ENCODE data around the gene NCKAP5L.

Gene NCKAP5L

DNA sequence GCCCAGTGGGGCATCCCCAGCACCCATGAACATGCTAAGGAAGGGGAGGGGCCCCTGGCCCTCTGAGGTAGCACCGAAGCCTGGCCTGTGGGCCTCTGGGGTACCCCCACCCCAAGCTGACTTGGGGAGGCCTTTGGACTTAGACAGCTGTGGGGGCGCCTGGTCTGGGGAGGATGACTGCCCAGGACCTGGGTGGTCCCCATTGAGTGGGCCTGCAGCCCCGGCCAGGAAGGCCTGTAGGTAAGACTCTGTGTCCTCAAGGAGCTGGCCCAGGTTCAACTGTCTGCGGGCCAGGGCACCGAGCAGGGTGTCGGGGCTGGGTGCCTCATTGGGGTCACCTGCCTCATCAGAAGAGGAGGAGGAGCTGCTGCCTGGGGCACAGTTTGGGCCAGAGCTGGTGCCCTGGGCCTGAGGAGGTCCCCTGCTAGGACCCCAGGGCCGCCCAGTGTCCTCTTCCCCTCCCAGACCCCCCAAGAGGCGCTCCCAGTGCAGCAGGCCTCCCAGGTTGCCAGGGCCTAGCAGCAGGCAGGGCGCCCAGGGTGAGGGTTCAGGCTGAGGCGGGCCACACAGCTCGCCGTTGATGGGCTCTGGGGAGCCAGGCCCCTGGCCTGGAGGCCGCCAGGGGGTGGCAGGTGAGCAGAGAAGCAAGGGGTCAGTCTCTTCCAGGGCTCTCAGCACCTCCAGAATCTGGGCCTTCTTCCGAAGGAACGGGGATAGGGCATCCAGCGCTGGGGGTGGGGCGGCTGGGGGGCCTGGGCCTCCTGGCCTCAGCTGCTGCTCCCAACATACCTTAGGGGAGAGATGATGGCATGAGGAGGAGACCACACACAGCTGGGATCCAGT, 31.4 kb downstream of the NCKAP5L start:
- no peak for ATAC-seq
- TF ChIP-seq CSDC2 (CRISPR knock-in tag; IDR thresholded peaks at IDR 0.05) (no peak), OSR1 (CRISPR knock-in tag; IDR thresholded peaks at IDR 0.05) (no peak), RARB (CRISPR knock-in tag; IDR thresholded peaks at IDR 0.05) (no peak), ESRRG (CRISPR knock-in tag; IDR thresholded peaks at IDR 0.05) (no peak), ZNF565 (CRISPR knock-in tag; conservative IDR thresholded peaks at IDR 0.05; ENCODE audit: low read depth) (no peak), TOX (CRISPR knock-in tag; IDR thresholded peaks at IDR 0.05; ENCODE audit: borderline replicate concordance) (no peak), ARNTL (CRISPR knock-in tag; IDR thresholded peaks at IDR 0.05; ENCODE audit: borderline replicate concordance, low read depth) (no peak), SNAI2 (CRISPR knock-in tag; IDR thresholded peaks at IDR 0.05) (no peak), TCF4 (CRISPR knock-in tag; IDR thresholded peaks at IDR 0.05; ENCODE audit: borderline replicate concordance) (no peak)
- TF ChIP-seq, protein P1, sequence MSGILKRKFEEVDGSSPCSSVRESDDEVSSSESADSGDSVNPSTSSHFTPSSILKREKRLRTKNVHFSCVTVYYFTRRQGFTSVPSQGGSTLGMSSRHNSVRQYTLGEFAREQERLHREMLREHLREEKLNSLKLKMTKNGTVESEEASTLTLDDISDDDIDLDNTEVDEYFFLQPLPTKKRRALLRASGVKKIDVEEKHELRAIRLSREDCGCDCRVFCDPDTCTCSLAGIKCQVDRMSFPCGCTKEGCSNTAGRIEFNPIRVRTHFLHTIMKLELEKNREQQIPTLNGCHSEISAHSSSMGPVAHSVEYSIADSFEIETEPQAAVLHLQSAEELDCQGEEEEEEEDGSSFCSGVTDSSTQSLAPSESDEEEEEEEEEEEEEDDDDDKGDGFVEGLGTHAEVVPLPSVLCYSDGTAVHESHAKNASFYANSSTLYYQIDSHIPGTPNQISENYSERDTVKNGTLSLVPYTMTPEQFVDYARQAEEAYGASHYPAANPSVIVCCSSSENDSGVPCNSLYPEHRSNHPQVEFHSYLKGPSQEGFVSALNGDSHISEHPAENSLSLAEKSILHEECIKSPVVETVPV (CRISPR knock-in tag; IDR thresholded peaks at IDR 0.05), result no peak
- TF ChIP-seq, protein P2, sequence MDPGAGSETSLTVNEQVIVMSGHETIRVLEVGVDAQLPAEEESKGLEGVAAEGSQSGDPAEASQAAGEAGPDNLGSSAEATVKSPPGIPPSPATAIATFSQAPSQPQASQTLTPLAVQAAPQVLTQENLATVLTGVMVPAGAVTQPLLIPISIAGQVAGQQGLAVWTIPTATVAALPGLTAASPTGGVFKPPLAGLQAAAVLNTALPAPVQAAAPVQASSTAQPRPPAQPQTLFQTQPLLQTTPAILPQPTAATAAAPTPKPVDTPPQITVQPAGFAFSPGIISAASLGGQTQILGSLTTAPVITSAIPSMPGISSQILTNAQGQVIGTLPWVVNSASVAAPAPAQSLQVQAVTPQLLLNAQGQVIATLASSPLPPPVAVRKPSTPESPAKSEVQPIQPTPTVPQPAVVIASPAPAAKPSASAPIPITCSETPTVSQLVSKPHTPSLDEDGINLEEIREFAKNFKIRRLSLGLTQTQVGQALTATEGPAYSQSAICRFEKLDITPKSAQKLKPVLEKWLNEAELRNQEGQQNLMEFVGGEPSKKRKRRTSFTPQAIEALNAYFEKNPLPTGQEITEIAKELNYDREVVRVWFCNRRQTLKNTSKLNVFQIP (CRISPR knock-in tag; IDR thresholded peaks at IDR 0.05; ENCODE audit: borderline replicate concordance, low read depth), result no peak
- TF ChIP-seq, protein P3, sequence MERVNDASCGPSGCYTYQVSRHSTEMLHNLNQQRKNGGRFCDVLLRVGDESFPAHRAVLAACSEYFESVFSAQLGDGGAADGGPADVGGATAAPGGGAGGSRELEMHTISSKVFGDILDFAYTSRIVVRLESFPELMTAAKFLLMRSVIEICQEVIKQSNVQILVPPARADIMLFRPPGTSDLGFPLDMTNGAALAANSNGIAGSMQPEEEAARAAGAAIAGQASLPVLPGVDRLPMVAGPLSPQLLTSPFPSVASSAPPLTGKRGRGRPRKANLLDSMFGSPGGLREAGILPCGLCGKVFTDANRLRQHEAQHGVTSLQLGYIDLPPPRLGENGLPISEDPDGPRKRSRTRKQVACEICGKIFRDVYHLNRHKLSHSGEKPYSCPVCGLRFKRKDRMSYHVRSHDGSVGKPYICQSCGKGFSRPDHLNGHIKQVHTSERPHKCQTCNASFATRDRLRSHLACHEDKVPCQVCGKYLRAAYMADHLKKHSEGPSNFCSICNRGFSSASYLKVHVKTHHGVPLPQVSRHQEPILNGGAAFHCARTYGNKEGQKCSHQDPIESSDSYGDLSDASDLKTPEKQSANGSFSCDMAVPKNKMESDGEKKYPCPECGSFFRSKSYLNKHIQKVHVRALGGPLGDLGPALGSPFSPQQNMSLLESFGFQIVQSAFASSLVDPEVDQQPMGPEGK (CRISPR knock-in tag; IDR thresholded peaks at IDR 0.05; ENCODE audit: borderline replicate concordance), result no peak
- TF ChIP-seq, protein P4, sequence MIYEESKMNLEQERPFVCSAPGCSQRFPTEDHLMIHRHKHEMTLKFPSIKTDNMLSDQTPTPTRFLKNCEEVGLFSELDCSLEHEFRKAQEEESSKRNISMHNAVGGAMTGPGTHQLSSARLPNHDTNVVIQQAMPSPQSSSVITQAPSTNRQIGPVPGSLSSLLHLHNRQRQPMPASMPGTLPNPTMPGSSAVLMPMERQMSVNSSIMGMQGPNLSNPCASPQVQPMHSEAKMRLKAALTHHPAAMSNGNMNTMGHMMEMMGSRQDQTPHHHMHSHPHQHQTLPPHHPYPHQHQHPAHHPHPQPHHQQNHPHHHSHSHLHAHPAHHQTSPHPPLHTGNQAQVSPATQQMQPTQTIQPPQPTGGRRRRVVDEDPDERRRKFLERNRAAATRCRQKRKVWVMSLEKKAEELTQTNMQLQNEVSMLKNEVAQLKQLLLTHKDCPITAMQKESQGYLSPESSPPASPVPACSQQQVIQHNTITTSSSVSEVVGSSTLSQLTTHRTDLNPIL (CRISPR knock-in tag; IDR thresholded peaks at IDR 0.05; ENCODE audit: low read depth), result no peak

DNA sequence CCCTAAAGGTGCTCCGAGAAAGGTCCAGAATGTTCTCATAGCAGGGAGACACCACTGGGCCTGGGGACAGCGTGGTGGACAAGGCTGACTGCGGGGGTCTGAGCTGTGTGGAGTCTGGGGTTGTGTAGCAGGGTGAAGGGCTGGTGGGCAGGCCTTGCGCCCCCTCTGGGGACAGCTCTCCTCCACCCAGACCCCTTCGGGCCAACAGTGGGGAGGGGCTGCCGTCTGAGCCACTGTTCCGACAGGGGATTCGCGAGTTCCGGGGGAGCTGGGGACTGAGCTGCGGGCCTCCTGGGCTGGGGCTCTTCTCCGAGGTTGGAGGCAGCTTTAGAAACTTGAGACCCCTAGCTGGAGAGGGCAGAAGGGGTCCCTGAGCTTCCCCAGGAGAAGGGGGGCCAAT, 32.1 kb downstream of the NCKAP5L start:
- TF ChIP-seq, protein P2 (CRISPR knock-in tag; IDR thresholded peaks at IDR 0.05; ENCODE audit: borderline replicate concordance, low read depth), result no peak
- TF ChIP-seq BACH2 (CRISPR knock-in tag; IDR thresholded peaks at IDR 0.05; ENCODE audit: borderline replicate concordance), result no peak
- no peak for TF ChIP-seq ZNF70 (CRISPR knock-in tag; IDR thresholded peaks at IDR 0.05)
- TF ChIP-seq ZNF8 (CRISPR knock-in tag; IDR thresholded peaks at IDR 0.05), result no peak
- TF ChIP-seq, protein P3 (CRISPR knock-in tag; IDR thresholded peaks at IDR 0.05; ENCODE audit: borderline replicate concordance), result no peak
- TF ChIP-seq ESRRG (CRISPR knock-in tag; IDR thresholded peaks at IDR 0.05), result no peak
- no peak for TF ChIP-seq ISL1 (CRISPR knock-in tag; IDR thresholded peaks at IDR 0.05)
- TF ChIP-seq ARNTL (CRISPR knock-in tag; IDR thresholded peaks at IDR 0.05; ENCODE audit: borderline replicate concordance, low read depth), result no peak
- no peak for TF ChIP-seq ZNF565 (CRISPR knock-in tag; conservative IDR thresholded peaks at IDR 0.05; ENCODE audit: low read depth)
- no peak for TF ChIP-seq ZC3H10 (CRISPR knock-in tag; IDR thresholded peaks at IDR 0.05)
- no peak for TF ChIP-seq TOX (CRISPR knock-in tag; IDR thresholded peaks at IDR 0.05; ENCODE audit: borderline replicate concordance)
- TF ChIP-seq, protein P1 (CRISPR knock-in tag; IDR thresholded peaks at IDR 0.05), result no peak
- no peak for TF ChIP-seq TCF4 (CRISPR knock-in tag; IDR thresholded peaks at IDR 0.05; ENCODE audit: borderline replicate concordance)
- TF ChIP-seq GLIS3 (CRISPR knock-in tag; IDR thresholded peaks at IDR 0.05), result no peak
- TF ChIP-seq RARB (CRISPR knock-in tag; IDR thresholded peaks at IDR 0.05), result no peak
- TF ChIP-seq, protein P5, sequence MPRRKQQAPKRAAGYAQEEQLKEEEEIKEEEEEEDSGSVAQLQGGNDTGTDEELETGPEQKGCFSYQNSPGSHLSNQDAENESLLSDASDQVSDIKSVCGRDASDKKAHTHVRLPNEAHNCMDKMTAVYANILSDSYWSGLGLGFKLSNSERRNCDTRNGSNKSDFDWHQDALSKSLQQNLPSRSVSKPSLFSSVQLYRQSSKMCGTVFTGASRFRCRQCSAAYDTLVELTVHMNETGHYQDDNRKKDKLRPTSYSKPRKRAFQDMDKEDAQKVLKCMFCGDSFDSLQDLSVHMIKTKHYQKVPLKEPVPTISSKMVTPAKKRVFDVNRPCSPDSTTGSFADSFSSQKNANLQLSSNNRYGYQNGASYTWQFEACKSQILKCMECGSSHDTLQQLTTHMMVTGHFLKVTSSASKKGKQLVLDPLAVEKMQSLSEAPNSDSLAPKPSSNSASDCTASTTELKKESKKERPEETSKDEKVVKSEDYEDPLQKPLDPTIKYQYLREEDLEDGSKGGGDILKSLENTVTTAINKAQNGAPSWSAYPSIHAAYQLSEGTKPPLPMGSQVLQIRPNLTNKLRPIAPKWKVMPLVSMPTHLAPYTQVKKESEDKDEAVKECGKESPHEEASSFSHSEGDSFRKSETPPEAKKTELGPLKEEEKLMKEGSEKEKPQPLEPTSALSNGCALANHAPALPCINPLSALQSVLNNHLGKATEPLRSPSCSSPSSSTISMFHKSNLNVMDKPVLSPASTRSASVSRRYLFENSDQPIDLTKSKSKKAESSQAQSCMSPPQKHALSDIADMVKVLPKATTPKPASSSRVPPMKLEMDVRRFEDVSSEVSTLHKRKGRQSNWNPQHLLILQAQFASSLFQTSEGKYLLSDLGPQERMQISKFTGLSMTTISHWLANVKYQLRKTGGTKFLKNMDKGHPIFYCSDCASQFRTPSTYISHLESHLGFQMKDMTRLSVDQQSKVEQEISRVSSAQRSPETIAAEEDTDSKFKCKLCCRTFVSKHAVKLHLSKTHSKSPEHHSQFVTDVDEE (CRISPR knock-in tag; IDR thresholded peaks at IDR 0.05), result no peak
- TF ChIP-seq OSR1 (CRISPR knock-in tag; IDR thresholded peaks at IDR 0.05), result no peak
- no peak for ATAC-seq
